Activated T-helper 1 cell treated with anti-CD3 and anti-CD28 coated beads, Interleukin-2, amount 50 U/mL, for 16 hours (primary cell): ENCODE data around the gene BEGAIN.

ENCODE experiments used
- DNase-seq, 2 donors: peaks; one replicate each; pipeline ENCODE4 v3.0.0-alpha.2; 2020; ENCODE audit warnings: low read depth in 1 of 2, low spot score in 1 of 2

BEGAIN gene

DNA sequence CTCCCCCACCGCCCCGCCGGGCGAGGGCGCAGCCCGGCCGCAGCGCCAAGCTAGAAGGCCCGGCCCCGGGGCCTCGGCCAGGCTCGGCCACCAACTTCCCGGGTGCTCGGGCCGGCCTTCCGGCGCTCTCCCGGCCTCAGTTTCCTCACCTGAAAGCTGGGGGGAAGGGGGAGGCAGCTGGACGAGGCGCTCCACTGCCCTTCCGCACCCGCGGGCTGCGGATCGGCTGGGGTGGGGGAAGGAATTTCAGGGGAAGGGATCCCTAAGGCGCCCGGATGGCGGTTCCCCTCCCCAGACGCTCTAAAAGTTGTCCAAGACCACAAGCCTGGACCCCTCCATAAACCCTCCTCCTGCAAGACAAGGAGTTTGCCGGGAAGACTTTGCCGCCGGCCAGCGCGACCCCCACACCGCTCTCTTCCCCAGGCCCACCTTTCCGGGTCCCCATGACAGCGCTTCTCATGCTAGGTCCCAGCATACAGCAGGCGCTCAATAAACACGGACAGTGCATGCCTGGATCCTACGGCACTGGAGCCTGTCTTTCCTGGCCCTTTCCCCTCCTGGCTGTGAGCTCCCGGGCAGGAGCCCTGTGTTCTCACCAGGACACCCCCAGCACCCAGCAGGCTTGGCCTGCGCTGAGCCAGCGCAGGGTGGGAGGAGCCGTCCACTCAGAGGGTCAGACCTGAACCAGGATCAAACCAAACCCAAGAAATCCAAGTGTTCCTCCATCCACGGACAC is 18.1 kb downstream of the BEGAIN start:
- DNase-seq: no peak

DNA sequence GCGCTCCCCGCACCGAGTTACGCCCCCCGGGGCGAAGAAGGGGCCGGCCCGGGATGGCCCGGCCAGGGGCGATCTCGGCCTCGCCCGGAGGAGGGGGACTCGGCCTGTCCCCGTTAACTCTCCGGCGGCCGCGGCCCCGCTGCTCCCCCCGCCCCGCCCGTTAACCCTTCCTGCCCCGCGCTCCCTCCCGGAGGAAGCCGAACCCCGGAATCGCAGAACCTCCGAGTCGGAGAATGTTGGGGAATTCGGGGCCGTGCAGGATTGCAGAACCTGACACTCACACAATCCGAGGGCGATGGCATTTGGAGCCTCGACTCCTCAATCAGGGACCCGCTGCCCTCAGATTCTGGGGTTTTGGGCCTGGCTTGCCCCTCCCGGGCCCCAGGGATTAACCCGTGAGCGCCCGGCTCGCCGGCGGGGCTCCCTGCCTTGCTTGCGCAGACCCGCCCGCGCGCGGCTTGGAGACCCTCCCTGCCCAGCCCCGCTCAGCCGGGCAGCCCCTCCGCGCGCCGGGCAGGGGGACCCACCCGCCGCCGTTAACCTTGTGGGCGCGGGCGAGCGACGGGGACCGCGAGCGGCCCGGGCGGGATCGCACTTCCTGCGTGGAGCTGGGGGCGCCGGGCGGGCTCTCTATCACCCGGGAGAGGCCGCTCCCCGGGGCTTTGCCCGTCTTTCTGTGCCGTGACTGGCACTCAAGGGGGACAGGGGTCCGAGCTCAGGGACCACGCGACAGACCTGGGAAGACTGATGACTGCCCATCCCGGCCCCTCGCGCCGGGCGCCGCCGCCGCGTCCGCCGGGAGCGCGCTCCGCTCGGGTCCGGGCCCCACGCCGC is 18.8 kb downstream of the BEGAIN start:
- DNase-seq: no peak

DNA sequence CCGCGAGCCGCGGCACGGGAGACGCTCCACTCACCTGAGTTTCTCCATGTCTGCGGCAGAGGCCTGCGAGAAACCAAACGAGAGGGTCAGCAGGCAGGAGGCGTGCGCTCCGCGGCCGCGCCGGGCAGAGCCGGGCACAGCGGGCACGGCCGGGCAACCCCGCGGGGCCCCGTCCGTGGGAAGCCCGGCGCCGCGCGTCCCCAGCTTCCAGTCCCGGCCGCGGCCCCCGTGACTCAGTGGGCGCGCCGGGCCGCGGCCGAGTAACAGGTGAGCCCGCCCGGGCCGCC is 19.4 kb downstream of the BEGAIN start:
- DNase-seq: no peak

DNA sequence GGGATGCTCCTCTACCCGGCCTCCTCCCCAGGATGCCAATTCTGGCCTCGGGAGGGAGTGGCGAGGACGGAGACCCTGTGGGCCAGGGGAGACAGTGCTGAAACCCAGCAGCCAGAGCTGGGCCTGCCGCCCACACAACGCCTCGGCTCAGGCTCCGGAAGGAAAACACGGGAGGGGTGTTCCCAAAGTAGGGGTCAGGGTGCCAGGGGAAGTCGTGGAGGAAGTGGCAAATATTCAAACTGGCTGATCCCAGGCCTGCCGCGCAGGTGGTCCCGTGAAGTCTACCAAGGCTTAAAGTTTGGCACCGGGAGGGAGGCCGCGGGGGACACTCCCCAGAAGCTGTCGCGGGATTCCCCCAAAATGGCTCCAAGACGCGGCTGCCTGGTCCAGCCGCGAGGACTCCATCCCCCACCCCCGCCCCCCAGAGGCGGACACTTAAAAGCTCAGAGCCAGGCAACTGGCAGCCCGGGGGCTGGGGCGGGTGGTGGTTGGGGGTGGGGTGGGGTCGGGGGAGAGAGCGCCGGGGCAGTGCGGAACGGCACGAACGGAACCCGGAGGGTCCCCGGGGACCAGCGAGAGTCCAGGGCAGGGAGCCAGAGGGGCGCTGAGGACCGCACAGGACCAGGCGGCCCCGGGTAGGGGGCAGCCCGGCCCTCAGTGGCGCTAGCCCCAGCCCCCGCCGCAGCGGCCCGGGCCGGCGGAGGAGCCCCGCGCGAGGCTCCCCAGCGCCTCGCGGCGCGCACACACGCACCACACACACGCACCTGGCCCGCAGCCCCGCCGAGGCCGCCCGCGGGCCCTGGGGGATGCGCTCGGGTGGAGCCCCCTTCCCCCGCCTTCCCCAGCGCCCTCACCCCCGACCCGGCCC is 20.0 kb downstream of the BEGAIN start:
- DNase-seq: no peak

DNA sequence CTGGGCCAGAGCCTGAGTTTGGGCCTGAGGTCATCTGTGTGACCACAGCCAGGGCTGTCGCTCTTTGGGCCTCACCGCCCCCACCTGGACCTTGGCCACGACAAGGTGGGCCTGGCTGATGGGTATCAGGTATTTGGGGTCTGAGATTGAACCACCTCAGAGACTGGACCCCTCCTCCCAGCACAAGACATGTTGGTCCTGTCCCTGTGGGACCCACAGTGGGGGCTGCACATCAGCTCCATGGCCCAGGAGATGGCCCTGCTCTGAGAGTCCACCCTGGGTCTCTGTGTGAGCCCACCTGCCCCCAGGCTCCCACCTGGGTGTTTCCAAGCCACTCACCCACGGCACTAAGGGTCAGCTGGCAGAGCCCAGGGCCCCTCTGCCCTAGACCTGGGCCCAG is 20.6 kb downstream of the BEGAIN start:
- no peak for DNase-seq

DNA sequence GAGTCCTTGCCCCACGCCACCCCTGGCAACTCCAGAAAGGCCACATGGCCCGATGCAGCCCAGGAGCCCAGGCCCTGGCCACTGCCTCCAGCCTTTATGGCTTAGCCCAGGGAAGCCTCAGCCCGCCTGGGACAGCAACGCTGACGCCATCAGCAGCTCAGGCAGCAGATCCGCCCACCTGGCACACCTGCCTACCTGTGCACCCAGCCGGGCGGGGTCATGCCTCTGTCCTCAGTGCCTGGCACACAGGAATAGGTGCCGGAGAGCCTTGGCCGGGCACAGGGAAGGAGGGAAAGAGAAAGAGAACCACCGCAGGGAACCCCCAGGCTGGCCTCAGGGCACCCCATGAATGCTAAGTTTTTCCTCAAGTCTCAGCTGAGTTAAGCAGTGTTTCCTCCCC is 21.1 kb downstream of the BEGAIN start:
- no peak for DNase-seq

DNA sequence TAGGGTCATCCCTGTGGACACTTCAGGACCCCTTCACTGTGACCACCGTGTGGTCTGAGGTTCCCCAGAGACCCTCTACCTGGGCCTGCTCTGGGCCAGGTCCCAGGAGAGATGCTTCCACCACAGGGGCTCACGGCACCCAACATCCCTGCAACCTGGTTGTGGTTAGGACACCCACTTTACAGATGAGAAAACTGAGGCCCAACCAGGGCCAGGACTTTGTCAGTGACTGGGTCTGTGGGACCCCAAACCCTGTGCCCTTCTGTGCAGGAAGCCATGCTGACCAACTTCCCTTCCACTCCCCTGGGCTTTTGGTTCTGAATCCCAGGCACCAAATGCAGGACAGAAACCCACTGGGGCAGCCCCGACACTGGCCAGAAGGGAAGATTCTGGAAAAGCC is 21.6 kb downstream of the BEGAIN start:
- no peak for DNase-seq

DNA sequence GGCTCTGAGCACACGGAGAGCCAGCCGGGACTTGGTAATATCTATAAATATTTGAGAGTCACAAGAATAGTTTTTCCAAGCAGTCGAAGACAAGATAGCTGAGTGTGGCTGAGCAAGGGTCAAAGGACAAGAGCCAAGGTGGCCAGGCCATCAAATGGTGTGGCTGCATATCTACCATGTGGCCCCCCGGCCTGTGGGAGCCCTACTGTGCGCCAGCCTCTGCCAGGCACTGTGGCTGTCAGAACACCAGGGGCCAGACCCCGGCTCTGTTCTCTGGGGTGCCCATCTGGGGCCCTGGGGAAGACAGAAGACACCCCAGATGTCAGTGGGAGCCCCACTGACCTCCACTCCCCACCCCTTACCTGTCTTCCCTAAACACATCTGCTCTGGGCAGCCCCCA is 22.7 kb downstream of the BEGAIN start:
- DNase-seq: no peak

DNA sequence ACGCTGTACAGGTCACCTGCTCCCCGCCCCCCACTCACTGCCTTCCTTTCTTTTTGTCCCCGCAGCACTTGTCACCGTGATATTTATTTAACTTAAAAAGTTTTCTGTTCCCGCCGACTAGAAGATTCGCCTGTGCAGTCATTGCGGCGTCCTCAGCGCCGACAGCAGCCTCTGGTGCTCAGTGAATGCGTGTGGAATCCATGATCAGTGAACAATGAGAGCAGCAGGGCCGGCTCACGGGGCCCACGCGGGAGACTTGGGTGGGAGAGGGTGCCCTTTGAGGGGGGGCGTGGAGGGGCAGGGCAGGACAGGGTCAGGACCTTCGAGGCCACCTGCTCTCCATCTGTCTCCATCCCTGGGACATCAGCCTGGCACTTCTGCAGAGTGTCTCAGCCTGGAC is 24.5 kb downstream of the BEGAIN start:
- no peak for DNase-seq

DNA sequence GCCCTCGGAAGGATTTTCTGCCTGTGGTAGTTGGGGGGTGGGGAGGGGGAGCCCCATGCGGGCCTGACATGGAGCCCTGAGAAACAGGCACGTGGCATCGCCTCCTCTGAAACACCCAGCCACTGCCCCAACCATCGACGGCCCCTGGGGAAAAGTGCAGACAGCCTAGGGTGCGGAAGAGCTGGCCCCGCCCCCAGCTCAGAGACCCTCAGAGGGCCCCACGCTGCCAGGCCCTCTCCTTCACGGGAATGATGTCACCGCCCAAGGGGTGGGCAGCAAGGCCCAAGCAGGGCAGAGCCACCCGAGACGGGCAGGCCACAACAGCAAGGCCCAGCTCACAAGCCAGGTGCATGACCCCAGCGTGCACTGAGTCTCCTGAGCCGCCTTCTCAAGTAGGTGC is 26.2 kb downstream of the BEGAIN start:
- no peak for DNase-seq

DNA sequence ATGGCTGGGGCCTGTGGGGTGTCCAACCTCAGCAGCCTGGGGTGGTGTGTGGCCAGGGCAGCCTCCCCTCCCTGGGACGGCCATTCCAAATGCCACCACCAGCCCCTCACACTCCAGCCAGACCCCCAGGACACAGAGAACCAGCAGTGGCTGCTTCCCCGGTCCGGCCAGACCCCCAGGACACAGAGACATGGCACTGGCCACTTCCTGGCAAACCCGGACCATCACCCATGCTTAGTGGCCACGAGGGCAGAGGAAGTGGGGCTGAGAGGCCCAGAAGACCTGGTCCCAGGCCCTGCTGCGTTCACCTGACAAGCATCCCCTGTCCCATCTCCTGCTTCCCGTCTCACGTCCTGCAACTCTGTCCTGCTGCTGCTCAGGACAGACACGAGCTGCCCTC is 26.7 kb downstream of the BEGAIN start:
- DNase-seq: no peak

DNA sequence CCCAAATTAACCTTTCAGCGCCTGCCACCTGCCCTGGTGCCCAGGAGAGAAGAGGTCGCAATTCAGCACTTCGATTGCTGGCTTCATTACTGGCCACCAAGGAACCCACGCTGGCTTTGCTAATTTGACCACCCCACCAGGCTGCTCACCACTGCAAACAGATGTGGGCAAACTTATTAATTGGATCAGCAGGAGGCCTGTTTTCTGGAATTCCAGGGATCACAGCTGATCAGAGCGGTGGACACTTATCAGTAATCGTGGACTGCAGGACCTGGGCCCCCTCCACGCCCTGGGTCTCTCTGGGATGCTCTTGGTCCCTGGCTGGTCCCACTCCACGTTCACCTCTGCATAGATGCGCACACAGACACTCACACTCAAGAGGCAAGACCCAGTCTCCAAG is 27.8 kb downstream of the BEGAIN start:
- DNase-seq: no peak

DNA sequence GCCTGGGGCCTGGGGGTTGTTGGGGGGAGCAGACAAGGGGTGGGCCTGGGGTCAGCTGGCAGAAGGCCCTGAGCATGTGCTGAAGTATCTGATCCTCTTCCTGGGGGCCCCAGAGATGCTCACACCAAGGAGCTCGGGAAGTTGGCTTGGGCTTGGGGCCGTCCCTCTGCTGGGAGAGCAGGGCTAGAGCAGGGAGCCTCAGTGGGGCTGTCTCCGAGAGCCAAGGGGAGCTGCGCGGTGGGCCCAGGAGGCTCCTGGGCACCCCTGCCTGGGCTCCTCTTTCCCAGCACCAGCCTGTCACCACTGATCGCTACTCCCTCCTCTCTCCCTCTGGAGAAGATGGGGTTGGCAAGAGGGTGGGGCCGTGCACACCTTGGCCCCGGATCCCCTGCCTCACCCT is 28.3 kb downstream of the BEGAIN start:
- no peak for DNase-seq

DNA sequence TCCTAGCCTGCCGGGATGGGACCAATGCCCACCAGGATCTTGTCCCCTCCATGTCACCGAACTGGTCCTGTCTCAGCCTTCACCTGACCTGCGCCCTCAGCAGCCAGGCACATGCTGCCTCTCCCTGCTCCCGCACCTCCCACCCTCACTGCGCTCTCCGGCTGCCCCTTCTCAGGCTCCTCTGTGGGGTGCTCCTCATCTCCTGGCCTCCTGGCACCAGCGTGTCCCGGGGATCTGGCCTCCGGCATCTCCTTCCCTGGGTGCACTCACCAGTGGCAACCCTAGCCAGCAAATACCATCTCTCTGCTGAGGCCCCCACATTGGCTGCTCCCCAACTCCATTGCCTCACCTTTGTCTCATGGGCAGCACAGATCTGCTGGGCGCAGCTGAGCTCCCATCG is 29.0 kb downstream of the BEGAIN start:
- no peak for DNase-seq

DNA sequence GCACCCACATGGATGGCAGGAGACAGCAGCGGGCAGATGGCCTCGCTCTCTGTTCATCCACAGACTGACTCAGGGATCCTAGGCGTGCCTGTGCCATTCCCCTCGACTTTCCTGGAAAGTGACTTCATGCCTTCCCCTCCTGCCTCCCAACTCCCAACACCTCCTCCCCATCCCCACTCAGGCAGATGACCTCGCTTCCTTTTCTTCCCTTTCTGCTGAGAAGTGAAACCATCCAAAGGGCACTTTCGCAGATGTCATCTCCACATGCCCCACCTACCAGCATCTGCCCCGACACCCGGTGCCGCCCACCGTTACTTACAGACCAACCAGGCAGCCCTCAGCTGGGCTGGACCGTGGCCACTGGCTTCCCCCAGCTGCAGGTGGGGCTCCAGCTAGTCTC is 29.6 kb downstream of the BEGAIN start:
- DNase-seq: no peak

DNA sequence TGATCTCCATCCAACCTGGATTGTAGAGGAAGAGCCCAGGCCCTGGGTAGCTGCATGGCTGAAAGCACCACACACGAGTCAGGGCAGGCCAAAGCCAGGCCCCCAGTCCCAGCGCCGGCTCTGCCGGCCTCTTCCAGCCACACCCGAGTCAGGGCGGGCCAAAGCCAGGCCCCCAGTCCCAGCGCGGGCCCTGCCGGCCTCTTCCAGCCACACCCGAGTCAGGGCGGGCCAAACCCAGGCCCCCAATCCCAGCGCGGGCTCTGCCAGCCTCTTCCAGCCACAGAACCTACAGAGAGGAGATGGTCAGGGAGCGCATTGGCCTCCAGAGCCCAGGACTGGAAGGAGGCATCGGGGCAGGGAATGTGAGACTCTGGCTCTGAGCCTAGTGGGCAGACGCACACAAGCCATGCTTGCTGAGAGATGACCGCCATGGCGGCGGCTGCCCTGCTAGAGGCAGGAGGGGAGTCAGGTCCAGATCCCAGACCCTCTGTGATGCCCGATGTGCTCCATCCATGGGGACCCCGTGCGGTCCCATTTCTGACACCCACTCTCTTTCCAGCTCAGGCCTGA is 30.2 kb downstream of the BEGAIN start:
- DNase-seq: no peak

DNA sequence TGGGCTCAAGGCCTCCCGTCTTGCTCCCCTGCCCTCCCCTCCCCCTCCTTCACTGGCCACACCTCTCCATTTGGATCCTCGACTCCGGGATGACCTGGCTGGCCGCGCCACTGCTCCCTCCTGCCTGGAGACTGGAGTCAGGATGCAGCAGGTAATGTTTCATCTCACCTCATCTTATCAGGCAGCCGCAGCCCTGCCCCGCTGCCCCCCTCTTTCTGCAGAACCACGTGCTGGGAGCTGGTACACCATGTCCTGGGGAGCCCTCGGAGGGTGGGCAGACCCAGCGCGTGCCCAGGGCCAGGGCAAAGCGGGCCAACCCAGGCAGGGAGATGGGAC is 31.1 kb downstream of the BEGAIN start:
- DNase-seq: no peak

DNA sequence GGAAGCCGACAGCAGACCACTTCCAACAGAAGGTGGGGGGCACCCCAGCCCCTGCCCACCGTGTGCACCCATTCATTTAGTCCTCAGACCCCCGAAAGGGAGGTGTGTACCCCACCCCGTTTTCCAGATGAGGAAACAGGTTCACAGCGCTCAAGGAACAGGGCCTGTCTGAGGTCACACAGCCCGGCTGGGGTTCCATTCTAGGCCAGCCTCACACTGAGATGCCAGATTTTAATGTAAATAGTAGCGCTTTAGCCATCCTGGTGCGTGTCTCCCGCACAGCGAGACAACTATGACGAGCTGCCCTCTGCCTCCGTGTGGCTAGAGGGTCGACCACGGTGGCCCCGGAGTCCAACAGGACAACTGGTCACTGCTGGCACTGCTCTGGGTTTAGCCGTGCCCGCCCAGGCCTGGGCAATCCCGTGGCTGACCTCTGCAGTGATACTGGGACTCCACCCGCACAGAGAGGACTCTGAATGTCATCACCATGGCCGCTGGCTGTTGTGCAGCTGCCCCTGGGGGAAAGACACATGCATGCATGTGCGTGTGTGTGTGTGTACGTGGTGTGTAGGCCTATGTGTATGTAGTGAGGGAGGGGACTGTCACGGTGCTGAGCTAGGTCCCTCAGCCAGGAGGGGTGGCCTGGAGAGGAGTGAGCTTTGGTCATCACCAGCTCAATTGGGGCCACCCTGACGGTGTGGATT is 31.6 kb downstream of the BEGAIN start:
- DNase-seq: no peak

DNA sequence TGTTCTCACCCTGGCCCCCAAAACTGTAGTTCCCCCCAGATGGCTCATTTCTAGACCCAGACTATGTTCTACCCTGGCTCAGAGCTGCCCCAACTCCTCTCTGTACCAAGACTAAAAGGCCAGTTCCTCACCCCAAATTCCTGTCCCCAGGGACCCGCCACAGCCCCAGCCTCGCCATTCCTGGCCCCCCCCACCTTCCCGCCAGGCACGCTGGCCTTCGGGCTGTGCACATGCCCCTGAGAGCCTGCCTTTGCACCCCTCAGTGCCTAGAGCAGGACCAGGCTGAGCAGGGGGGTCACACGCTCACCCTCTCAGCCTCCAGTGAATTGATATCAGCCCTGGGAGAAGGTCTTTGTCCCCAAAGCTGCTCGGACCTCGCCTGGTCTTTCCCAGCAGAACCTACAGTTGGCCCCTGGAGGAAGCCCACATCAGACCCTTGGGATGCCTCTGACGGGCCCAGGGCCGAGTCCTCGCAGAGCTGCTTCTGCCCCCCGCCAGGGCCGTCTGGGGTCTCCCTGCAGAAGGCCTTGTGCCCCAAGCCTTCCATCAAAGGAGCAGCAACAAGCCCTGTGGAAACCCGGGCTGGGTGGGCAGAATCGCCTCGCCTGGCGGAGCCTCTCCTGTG is 32.4 kb downstream of the BEGAIN start:
- no peak for DNase-seq

DNA sequence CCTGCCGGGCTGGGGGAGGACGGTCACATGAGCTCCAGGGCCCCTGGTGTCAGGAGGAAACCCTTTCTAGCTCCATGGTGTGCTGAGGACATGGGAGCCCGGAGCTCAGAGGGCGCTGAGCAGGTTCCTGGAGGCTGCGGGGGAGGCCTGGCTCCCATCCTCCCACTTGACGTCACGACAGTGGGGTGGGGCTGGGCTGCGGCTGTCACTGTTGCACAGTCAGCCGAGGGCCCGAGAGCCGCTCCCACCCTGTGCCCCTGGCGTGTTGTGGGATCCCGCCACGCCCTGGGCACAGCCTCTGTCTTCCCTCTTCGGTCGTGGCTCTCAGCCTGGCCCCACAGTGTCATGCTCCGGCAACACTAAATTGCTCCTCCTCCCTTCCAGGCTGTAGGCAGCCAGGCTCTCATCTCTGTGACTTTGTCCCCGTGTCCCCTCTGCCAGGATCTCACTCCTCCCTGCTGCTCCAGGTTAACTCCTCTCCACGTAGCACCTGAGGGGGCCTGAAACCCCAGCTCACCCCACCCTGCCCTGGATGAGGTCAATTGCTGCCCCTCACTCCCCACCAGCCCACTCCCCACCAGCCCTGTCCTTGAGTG is 33.0 kb downstream of the BEGAIN start:
- DNase-seq: no peak
